ENCODE results near the gene CELA1.

CELA1 gene

DNA sequence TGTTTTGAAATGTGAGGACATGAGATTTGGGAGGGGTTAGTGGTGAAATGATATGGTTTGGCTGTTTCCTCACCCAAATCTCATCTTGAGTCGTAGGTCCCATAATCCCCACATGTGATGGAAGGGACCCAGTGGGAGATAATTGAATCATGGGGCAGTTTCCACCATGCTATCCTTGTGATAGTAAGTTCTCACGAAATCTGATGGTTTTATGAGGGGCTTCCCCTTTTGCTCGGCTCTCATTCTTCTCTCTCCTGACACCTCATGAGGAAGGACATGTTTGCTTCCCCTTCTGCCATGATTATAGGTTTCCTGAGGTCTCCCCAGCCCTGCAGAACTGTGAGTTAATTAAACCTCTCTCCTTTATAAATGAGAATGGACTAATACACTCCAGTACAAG is 26.7 kb upstream of the CELA1 start:
- Histone ChIP-seq H3K27ac (ENCODE audit: low read length) (no peak overlapping the region), H3K9me3 (ENCODE audit: control insufficient read depth in 1 of 2, low read length in 2 of 2) (no peaks in the 10 kb centered on the region), H3K4me3 (ENCODE audit: low read depth in 1 of 2, low read length in 2 of 2) (no peak overlapping the region), H3K36me3 (ENCODE audit: control insufficient read depth in 1 of 2, insufficient read depth in 2 of 2, low read length in 2 of 2) (peaks cover 0 to 7% of the 10 kb centered on the region in 2 donors), H3K27me3 (ENCODE audit: low read depth, low read length) (no peaks in the 10 kb centered on the region), H3K4me1 (ENCODE audit: control insufficient read depth in 1 of 2, insufficient read depth in 2 of 2, low read length in 2 of 2) (no peaks in the 10 kb centered on the region)

DNA sequence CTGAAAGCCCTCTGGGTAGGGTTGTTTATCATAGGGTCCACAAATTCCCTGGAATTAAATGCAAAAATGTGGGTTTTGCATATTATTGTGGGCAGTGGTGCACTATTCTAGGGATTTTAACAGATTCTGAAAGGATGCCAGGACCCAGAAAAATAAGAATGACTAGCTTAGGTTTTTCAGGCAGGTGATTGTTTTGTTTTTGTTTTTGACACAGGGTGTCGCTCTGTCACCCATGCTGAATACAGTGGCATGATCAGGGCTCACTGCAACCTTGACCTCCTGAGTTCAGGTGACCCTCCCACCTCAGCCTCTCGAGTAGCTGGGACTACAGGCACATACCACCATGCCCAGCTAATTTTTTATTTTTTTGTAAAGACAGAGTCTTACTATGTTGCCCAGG is 25.5 kb upstream of the CELA1 start:
- no peaks in the 10 kb centered on the region for H3K36me3 ChIP-seq (ENCODE audit: control insufficient read depth in 1 of 2, insufficient read depth in 2 of 2, low read length in 2 of 2)
- H3K4me1 ChIP-seq (ENCODE audit: control insufficient read depth in 1 of 2, insufficient read depth in 2 of 2, low read length in 2 of 2) = no peaks in the 10 kb centered on the region
- H3K9me3 ChIP-seq (ENCODE audit: control insufficient read depth in 1 of 2, low read length in 2 of 2) = no peaks in the 10 kb centered on the region
- H3K27me3 ChIP-seq (ENCODE audit: low read depth, low read length) = no peaks in the 10 kb centered on the region
- H3K27ac ChIP-seq (ENCODE audit: low read length) = no peak overlapping the region
- H3K4me3 ChIP-seq (ENCODE audit: low read depth in 1 of 2, low read length in 2 of 2) = no peak overlapping the region

DNA sequence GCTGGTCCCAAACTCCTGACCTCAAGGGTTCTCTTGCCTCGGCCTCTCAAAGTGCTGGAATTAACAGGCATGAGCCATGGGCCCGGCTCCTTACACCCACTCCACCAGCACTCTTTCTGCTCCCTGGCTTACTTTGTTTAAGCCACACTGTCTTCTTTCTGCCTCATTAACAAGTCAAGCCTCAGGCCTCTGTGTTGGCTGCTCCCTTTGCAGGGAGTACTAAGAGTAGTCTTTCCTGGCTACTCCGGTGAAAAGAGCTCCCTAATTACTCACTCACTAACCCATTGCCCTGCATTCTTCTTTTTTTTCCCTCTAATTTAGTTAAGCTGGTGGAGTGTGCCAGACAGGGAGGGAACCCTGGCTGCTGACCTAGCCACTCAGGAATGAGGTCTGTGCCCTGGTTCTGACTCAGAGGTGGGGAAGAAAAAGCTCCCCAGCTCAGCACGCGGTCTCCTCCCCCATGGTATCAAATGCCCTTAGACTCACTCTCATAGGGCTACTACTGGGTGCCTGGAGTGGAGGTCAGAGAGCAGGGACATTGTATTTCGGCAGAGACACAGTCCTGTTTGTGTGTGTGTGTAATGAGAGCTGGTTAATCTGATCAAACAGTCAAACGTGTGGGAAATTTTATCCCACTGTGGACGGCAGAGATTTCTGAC is 24.9 kb upstream of the CELA1 start:
- no peak overlapping the region for H3K27ac ChIP-seq (ENCODE audit: low read length)
- no peaks in the 10 kb centered on the region for H3K27me3 ChIP-seq (ENCODE audit: low read depth, low read length)
- H3K36me3 ChIP-seq (ENCODE audit: control insufficient read depth in 1 of 2, insufficient read depth in 2 of 2, low read length in 2 of 2) = no peaks in the 10 kb centered on the region
- H3K4me1 ChIP-seq (ENCODE audit: control insufficient read depth in 1 of 2, insufficient read depth in 2 of 2, low read length in 2 of 2) = no peaks in the 10 kb centered on the region
- H3K9me3 ChIP-seq (ENCODE audit: control insufficient read depth in 1 of 2, low read length in 2 of 2) = no peaks in the 10 kb centered on the region
- H3K4me3 ChIP-seq (ENCODE audit: low read depth in 1 of 2, low read length in 2 of 2) = no peak overlapping the region

DNA sequence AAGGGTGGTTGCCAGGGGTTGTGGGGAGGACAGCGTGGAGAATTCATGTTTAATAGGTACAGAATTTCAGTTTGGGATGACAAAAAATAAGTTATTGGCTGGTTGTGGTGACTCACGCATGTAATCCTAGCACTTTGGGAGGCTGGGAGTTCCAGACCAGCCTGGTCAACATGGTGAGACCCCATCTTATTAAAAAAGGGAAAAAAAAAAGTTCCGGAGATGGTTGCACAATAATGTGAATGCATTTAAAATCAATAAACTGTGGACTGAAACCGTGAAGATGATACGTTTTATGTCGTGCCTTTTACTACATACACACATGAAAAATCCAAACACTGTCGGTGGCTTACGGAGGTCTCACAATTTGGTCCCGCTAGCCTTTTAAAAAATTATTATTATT is 24.2 kb upstream of the CELA1 start:
- Histone ChIP-seq H3K4me1 (ENCODE audit: control insufficient read depth in 1 of 2, insufficient read depth in 2 of 2, low read length in 2 of 2) (no peaks in the 10 kb centered on the region), H3K9me3 (ENCODE audit: control insufficient read depth in 1 of 2, low read length in 2 of 2) (no peaks in the 10 kb centered on the region), H3K27ac (ENCODE audit: low read length) (no peak overlapping the region), H3K36me3 (ENCODE audit: control insufficient read depth in 1 of 2, insufficient read depth in 2 of 2, low read length in 2 of 2) (no peaks in the 10 kb centered on the region), H3K4me3 (ENCODE audit: low read depth in 1 of 2, low read length in 2 of 2) (no peak overlapping the region), H3K27me3 (ENCODE audit: low read depth, low read length) (no peaks in the 10 kb centered on the region)

DNA sequence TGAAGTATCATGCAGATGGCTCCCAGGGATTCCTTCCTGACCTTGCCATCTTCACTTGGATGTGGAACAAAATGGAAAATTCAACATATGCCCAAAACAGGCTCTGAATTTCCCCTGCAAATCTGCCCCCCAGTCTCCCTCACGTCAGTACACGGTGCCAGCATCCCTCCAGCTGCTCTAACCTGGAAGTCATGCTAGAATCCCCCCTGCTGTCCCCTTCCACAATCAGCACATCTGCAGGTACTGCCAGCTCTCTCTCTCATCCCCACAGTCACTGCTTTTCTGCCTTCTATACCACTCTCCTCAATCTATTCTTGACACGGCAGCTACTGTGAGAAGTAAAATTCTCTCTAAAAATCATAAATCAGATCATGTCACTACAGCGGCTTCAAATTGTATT is 23.1 kb upstream of the CELA1 start:
- Histone ChIP-seq H3K27ac (ENCODE audit: low read length) (no peak overlapping the region), H3K27me3 (ENCODE audit: low read depth, low read length) (no peaks in the 10 kb centered on the region), H3K9me3 (ENCODE audit: control insufficient read depth in 1 of 2, low read length in 2 of 2) (no peaks in the 10 kb centered on the region), H3K36me3 (ENCODE audit: control insufficient read depth in 1 of 2, insufficient read depth in 2 of 2, low read length in 2 of 2) (no peaks in the 10 kb centered on the region), H3K4me3 (ENCODE audit: low read depth in 1 of 2, low read length in 2 of 2) (no peak overlapping the region), H3K4me1 (ENCODE audit: control insufficient read depth in 1 of 2, insufficient read depth in 2 of 2, low read length in 2 of 2) (no peaks in the 10 kb centered on the region)

DNA sequence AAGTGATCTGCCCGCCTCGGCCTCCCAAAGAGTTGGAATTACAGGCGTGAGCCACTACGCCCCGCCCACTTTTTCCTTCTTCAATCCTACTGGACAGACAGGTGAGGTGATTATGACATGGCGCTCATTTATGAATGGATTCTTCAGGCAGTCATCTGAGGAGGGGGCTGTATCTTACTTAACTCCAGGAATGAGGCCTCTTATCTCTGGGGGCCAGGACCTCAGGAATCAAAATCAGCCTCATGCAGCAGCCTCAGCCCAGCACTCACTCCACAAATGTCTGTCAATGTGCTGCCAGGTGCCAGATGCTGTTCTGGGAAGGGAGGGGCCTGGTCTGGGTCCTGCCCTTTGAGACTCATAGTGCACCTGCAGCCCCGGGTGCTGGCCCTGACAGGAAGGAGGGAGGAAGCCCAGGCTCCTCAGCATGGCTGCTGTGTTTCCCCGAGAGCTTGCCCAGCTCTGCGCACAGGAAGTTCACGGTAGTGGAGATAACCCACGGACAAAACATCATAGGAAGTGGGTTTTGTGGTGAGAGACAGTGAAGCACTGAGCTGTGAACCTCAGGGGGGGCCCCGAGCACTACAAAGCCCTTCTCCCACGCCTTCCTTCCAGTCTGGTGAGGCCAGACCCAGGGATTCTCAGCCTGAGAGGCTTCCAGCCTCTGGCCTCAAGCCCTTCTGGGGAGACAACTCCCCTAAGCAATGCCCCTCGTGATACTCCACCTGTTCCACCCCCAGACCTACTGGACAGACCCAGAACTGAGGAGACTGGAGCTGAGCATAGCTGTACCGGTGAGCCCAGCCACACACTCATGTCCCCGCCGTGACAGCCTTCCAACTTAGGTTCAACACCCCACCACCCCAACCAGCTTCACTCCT is 22.4 kb upstream of the CELA1 start:
- no peaks in the 10 kb centered on the region for H3K36me3 ChIP-seq (ENCODE audit: control insufficient read depth in 1 of 2, insufficient read depth in 2 of 2, low read length in 2 of 2)
- no peak overlapping the region for H3K27ac ChIP-seq (ENCODE audit: low read length)
- no peaks in the 10 kb centered on the region for H3K27me3 ChIP-seq (ENCODE audit: low read depth, low read length)

DNA sequence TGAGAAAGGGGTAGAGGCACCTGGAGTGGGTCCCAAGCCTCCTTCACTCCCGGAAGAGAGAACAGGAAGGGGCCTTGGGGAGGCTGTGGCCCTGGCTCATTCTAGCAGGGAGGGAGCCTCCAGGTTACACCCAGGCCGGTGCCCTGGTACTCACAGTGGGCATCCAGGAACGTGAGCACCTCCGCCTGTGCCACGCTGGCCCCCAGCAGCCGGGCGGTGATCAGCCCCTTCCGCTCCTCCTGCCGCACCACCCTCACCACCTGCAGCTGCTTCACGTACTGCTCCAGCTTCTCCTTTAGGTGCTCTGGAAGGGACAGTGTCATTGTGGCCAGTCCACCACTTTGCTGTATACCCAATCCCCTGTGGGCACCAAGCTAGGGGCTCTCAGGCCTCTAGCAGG is 18.8 kb upstream of the CELA1 start:
- no peaks in the 10 kb centered on the region for H3K9me3 ChIP-seq (ENCODE audit: control insufficient read depth in 1 of 2, low read length in 2 of 2)
- H3K36me3 ChIP-seq (ENCODE audit: control insufficient read depth in 1 of 2, insufficient read depth in 2 of 2, low read length in 2 of 2) = no peaks in the 10 kb centered on the region
- H3K27ac ChIP-seq (ENCODE audit: low read length) = no peak overlapping the region
- H3K27me3 ChIP-seq (ENCODE audit: low read depth, low read length) = no peaks in the 10 kb centered on the region
- no peak overlapping the region for H3K4me3 ChIP-seq (ENCODE audit: low read depth in 1 of 2, low read length in 2 of 2)
- H3K4me1 ChIP-seq (ENCODE audit: control insufficient read depth in 1 of 2, insufficient read depth in 2 of 2, low read length in 2 of 2) = no peaks in the 10 kb centered on the region

More for the DNA sequence above, 22.4 kb upstream of the CELA1 start:
- Histone ChIP-seq H3K4me1 (ENCODE audit: control insufficient read depth in 1 of 2, insufficient read depth in 2 of 2, low read length in 2 of 2) (no peaks in the 10 kb centered on the region), H3K9me3 (ENCODE audit: control insufficient read depth in 1 of 2, low read length in 2 of 2) (no peaks in the 10 kb centered on the region), H3K4me3 (ENCODE audit: low read depth in 1 of 2, low read length in 2 of 2) (no peak overlapping the region)

DNA sequence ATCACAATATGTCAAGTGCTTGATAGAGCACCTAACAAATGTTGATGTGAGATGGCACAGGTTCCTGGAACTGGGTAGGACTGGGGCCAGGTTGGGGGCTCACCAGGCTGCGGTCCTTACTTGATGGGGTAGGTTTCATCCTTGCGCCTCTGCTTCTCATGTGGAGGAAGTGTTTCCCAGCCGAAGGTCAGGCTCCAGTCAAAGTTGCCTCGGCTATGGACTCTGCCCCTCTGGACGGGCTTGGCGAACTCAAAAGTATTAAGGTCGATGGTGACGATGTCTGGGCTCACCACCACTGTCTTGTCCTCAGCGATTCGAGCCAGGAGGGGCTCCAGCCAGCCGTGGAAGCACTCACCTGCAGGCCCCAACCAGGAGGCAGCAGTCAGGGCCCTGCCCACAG is 17.5 kb upstream of the CELA1 start:
- Histone ChIP-seq H3K4me3 (ENCODE audit: low read depth in 1 of 2, low read length in 2 of 2) (no peak overlapping the region), H3K9me3 (ENCODE audit: control insufficient read depth in 1 of 2, low read length in 2 of 2) (no peaks in the 10 kb centered on the region), H3K4me1 (ENCODE audit: control insufficient read depth in 1 of 2, insufficient read depth in 2 of 2, low read length in 2 of 2) (no peaks in the 10 kb centered on the region), H3K36me3 (ENCODE audit: control insufficient read depth in 1 of 2, insufficient read depth in 2 of 2, low read length in 2 of 2) (no peaks in the 10 kb centered on the region), H3K27ac (ENCODE audit: low read length) (no peak overlapping the region), H3K27me3 (ENCODE audit: low read depth, low read length) (no peaks in the 10 kb centered on the region)

DNA sequence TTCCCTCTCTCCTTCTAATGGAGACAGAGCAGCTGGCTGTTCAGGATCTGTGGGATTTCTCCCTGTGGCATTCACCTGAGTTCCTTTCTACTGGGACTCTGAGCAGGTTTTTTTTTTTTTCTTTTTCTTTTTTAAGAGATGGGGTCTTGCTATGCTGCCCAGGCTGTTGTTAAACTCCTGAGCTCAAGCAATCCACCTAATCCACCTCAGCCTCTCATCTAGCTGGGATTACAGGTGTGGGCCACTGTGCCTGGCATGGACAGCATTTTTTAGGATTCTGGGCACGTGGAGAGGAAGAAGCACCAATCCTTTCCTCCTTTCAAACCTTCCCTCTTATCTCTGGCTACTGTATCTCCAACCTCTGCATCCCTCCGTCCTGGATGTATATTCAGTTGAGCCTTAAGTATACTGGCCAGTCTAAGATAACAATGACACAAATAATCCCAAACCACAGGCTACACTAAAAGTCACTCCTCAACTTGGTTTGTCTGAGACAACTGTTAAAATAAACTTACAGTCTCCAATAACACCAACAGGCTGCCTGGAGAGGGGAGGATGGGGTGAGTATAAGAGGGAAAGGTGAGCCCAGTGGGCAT is 16.4 kb upstream of the CELA1 start:
- no peaks in the 10 kb centered on the region for H3K36me3 ChIP-seq (ENCODE audit: control insufficient read depth in 1 of 2, insufficient read depth in 2 of 2, low read length in 2 of 2)
- H3K27ac ChIP-seq (ENCODE audit: low read length) = no peak overlapping the region
- no peaks in the 10 kb centered on the region for H3K27me3 ChIP-seq (ENCODE audit: low read depth, low read length)
- no peak overlapping the region for H3K4me3 ChIP-seq (ENCODE audit: low read depth in 1 of 2, low read length in 2 of 2)
- no peaks in the 10 kb centered on the region for H3K9me3 ChIP-seq (ENCODE audit: control insufficient read depth in 1 of 2, low read length in 2 of 2)
- H3K4me1 ChIP-seq (ENCODE audit: control insufficient read depth in 1 of 2, insufficient read depth in 2 of 2, low read length in 2 of 2) = no peaks in the 10 kb centered on the region

DNA sequence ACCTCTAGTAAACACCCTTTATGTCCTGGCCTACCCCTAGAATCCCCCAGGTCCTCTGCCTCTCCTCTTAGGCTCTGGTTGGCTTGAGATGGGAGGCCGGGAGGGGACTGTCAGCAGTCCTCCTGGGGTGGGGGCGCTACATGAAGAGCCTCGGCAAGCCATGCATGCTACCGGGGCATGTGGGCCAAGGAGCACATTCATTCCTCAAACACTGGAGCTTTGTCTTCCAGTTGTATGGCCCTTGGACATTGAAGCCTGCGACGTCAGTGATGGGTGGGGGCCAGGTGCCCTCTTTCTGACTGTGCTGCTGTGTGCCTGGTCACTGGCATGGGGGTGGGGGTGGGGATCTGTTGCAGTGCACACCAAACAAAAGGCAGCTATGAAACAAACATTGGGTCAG is 15.8 kb upstream of the CELA1 start:
- H3K36me3 ChIP-seq (ENCODE audit: control insufficient read depth in 1 of 2, insufficient read depth in 2 of 2, low read length in 2 of 2) = no peaks in the 10 kb centered on the region
- no peaks in the 10 kb centered on the region for H3K9me3 ChIP-seq (ENCODE audit: control insufficient read depth in 1 of 2, low read length in 2 of 2)
- H3K4me3 ChIP-seq (ENCODE audit: low read depth in 1 of 2, low read length in 2 of 2) = no peak overlapping the region
- no peaks in the 10 kb centered on the region for H3K4me1 ChIP-seq (ENCODE audit: control insufficient read depth in 1 of 2, insufficient read depth in 2 of 2, low read length in 2 of 2)
- no peak overlapping the region for H3K27ac ChIP-seq (ENCODE audit: low read length)
- H3K27me3 ChIP-seq (ENCODE audit: low read depth, low read length) = no peaks in the 10 kb centered on the region

DNA sequence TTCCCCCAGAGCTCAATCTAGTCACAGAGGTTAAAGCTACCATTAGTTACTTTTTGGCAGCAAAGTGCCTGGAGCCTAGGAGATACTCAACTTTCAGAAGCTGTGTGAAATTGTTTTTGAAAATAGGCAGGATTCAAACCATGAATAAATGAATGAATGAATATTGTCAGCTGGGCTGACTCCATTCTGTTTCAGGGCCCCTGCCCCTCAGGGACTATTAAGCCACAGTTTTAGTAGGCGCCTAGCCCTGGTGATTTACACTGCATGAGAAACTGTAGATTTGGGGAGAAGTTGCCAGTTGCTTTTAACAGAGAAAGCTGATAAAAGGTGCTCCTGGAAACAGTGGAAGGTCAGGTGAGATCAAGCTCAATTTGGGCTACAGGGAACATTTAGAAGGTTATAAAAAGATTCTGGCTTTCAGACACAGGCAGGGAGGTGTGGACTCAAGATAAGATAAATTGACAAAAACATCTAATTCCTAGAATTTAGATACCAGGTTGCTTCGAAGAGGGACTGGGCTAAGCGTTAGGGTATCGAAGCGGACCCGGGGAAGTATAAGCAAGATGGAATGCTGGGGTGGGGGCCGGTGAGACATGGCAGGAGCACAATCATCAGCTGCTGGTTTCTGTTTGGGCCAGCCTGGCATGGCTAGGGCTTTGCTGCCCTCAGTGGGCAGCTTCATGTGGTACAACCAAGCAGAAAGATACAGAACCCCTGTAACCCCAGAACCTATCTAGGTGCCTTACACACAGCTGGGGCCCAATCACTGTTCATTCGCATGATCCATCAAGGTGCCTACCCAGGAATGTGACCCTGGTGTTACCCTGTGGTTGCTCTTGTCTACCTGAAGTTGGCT is 14.9 kb upstream of the CELA1 start:
- H3K4me1 ChIP-seq (ENCODE audit: control insufficient read depth in 1 of 2, insufficient read depth in 2 of 2, low read length in 2 of 2) = no peaks in the 10 kb centered on the region
- no peaks in the 10 kb centered on the region for H3K27me3 ChIP-seq (ENCODE audit: low read depth, low read length)
- no peak overlapping the region for H3K4me3 ChIP-seq (ENCODE audit: low read depth in 1 of 2, low read length in 2 of 2)
- H3K36me3 ChIP-seq (ENCODE audit: control insufficient read depth in 1 of 2, insufficient read depth in 2 of 2, low read length in 2 of 2) = no peaks in the 10 kb centered on the region
- H3K9me3 ChIP-seq (ENCODE audit: control insufficient read depth in 1 of 2, low read length in 2 of 2) = no peaks in the 10 kb centered on the region
- no peak overlapping the region for H3K27ac ChIP-seq (ENCODE audit: low read length)

All from muscle layer of duodenum (tissue), 2 donors.